A549 (cell line): Measurements from ENCODE around the gene PRDM2.

Experiments
- KDM5A ChIP-seq: fragments of 200-600 bp; sonication (generic); IDR thresholded peaks from 2 replicates; pipeline ENCODE4 v1.6.1; 2016; ENCODE audit warnings: antibody characterized with exemption, mild to moderate bottlenecking
- REST ChIP-seq: fragments of 200-600 bp; sonication (generic); IDR thresholded peaks from 2 replicates; pipeline ENCODE4 v1.6.1; 2016; ENCODE audit warnings: antibody characterized with exemption, mild to moderate bottlenecking, moderate library complexity
- TF ChIP-seq, protein P1 (sequence below): IDR thresholded peaks from 2 replicates; pipeline ENCODE4 v1.6.1; 2012

DNA sequence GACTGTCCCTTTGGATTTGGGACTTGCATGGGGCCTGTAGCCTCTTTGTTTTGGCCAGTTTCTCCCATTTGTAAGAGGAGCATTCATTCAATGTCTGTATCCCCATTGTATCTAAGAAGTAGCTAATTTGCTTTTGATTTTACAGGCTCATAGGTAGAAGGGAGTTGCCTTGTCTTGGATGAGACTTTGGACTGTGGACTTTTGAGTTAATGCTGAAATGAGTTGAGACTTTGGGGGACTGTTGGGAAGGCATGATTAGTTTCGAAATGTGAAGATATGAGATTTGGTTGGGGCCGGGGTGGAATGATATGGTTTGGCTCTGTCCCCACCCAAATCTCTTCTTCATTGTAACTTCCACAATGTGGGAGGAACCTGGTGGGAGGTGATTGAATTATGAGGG lies 151.7 kb downstream of the PRDM2 start:
- TF ChIP-seq KDM5A (no peak), REST (no peak)
- TF ChIP-seq, protein P1, sequence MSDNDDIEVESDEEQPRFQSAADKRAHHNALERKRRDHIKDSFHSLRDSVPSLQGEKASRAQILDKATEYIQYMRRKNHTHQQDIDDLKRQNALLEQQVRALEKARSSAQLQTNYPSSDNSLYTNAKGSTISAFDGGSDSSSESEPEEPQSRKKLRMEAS = no peak
